Measurements from ENCODE around the gene RIC3.

The RIC3 gene

DNA sequence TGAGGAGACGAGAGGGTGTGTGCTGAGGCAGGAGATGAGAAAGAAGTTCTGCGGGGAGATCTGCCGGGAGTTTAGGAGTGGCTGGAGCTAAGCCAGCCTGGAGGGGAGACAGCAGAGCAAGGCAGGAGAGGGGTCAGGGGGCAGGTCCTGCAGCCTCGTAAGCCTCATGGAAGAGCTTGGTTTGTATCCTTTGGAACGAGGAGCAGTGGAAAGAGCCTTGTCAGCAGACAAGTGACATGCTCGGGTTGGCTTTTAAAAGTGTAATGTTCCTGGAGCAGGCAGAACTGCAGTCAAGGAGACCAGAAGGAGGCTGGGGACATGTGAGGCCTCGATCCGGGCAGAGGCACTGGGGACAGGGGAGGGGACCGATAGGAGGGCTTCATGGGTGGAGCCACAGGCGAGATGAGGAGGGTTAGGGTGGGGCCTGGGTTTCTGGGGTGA, 109.2 kb downstream of the RIC3 start:
- TF ChIP-seq, protein P1, sequence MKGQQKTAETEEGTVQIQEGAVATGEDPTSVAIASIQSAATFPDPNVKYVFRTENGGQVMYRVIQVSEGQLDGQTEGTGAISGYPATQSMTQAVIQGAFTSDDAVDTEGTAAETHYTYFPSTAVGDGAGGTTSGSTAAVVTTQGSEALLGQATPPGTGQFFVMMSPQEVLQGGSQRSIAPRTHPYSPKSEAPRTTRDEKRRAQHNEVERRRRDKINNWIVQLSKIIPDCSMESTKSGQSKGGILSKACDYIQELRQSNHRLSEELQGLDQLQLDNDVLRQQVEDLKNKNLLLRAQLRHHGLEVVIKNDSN (IDR thresholded peaks at IDR 0.05) = no peak

DNA sequence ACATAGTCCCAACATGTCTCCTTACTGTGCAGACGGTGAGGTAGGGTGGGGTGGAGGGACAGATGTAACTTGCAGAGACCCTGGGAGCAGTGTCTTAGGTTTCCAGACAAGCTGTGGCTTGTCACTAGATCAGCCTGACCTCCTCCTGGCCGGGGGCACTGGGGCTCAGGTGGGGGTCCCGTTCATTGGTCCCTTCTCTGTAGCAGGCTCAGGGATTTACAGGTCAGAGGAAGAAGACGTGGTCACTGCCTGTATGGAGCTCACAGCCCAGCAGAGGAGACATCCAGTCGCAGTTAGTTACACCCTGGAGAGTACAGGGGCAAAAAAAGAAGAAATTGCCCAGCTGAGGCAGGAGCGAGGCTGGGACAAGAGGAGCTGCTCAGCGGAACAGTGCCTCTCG, 109.8 kb downstream of the RIC3 start:
- no peak for TF ChIP-seq TEAD4 (IDR thresholded peaks at IDR 0.05)
- TF ChIP-seq EGR1 (IDR thresholded peaks at IDR 0.05) = no peak
- TF ChIP-seq YY1 (IDR thresholded peaks at IDR 0.05; ENCODE audit: low read depth) = no peak
- TF ChIP-seq, protein P2, sequence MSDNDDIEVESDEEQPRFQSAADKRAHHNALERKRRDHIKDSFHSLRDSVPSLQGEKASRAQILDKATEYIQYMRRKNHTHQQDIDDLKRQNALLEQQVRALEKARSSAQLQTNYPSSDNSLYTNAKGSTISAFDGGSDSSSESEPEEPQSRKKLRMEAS (IDR thresholded peaks at IDR 0.05) = no peak
- TF ChIP-seq, protein P1 (IDR thresholded peaks at IDR 0.05) = no peak
- TF ChIP-seq NFIC (IDR thresholded peaks at IDR 0.05) = no peak
- TF ChIP-seq RAD21 (IDR thresholded peaks at IDR 0.05; ENCODE audit: low read depth) = no peak
- TF ChIP-seq, protein P3, sequence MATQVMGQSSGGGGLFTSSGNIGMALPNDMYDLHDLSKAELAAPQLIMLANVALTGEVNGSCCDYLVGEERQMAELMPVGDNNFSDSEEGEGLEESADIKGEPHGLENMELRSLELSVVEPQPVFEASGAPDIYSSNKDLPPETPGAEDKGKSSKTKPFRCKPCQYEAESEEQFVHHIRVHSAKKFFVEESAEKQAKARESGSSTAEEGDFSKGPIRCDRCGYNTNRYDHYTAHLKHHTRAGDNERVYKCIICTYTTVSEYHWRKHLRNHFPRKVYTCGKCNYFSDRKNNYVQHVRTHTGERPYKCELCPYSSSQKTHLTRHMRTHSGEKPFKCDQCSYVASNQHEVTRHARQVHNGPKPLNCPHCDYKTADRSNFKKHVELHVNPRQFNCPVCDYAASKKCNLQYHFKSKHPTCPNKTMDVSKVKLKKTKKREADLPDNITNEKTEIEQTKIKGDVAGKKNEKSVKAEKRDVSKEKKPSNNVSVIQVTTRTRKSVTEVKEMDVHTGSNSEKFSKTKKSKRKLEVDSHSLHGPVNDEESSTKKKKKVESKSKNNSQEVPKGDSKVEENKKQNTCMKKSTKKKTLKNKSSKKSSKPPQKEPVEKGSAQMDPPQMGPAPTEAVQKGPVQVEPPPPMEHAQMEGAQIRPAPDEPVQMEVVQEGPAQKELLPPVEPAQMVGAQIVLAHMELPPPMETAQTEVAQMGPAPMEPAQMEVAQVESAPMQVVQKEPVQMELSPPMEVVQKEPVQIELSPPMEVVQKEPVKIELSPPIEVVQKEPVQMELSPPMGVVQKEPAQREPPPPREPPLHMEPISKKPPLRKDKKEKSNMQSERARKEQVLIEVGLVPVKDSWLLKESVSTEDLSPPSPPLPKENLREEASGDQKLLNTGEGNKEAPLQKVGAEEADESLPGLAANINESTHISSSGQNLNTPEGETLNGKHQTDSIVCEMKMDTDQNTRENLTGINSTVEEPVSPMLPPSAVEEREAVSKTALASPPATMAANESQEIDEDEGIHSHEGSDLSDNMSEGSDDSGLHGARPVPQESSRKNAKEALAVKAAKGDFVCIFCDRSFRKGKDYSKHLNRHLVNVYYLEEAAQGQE (IDR thresholded peaks at IDR 0.05; ENCODE audit: low read depth) = no peak
- no peak for TF ChIP-seq TAF1 (IDR thresholded peaks at IDR 0.05; ENCODE audit: low read depth)
- TF ChIP-seq CEBPB (IDR thresholded peaks at IDR 0.05) = no peak
- no peak for TF ChIP-seq ZBTB7A (IDR thresholded peaks at IDR 0.05; ENCODE audit: low read depth)
- TF ChIP-seq TCF12 (IDR thresholded peaks at IDR 0.05; ENCODE audit: low read depth) = no peak
- TF ChIP-seq FOXM1 (IDR thresholded peaks at IDR 0.05; ENCODE audit: borderline replicate concordance, low read depth) = no peak
- TF ChIP-seq CREB1 (IDR thresholded peaks at IDR 0.05; ENCODE audit: low read depth) = no peak
- no peak for TF ChIP-seq EP300 (IDR thresholded peaks at IDR 0.05; ENCODE audit: borderline replicate concordance)

DNA sequence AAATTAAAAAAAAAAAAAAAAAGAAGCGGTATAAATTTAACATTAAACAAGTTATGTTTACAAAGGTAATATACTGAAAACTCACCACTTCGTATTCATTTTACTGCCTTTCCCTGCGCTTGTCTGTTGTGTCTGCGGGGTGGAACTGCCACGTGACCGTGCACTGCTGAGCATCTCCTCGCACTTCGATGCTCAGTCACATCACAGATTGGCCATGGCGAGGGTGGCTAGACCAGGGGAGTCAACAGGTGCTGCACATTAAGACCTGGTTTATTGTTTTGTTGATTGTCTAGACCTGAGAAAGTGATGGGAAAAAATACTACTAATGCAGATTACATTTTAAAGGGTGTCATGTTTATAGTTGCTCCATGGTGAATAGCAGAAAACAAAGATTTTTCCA, 110.6 kb downstream of the RIC3 start:
- no peak for TF ChIP-seq TCF12 (IDR thresholded peaks at IDR 0.05; ENCODE audit: low read depth)
- no peak for TF ChIP-seq TAF1 (IDR thresholded peaks at IDR 0.05; ENCODE audit: low read depth)
- TF ChIP-seq, protein P2 (IDR thresholded peaks at IDR 0.05) = no peak
- no peak for TF ChIP-seq FOXM1 (IDR thresholded peaks at IDR 0.05; ENCODE audit: borderline replicate concordance, low read depth)
- TF ChIP-seq, protein P3 (IDR thresholded peaks at IDR 0.05; ENCODE audit: low read depth) = no peak
- no peak for TF ChIP-seq EP300 (IDR thresholded peaks at IDR 0.05; ENCODE audit: borderline replicate concordance)
- no peak for TF ChIP-seq CREB1 (IDR thresholded peaks at IDR 0.05; ENCODE audit: low read depth)
- TF ChIP-seq CEBPB (IDR thresholded peaks at IDR 0.05) = no peak
- TF ChIP-seq ZBTB7A (IDR thresholded peaks at IDR 0.05; ENCODE audit: low read depth) = no peak
- no peak for TF ChIP-seq YY1 (IDR thresholded peaks at IDR 0.05; ENCODE audit: low read depth)
- TF ChIP-seq TEAD4 (IDR thresholded peaks at IDR 0.05) = no peak
- no peak for TF ChIP-seq RAD21 (IDR thresholded peaks at IDR 0.05; ENCODE audit: low read depth)
- no peak for TF ChIP-seq NFIC (IDR thresholded peaks at IDR 0.05)
- TF ChIP-seq EGR1 (IDR thresholded peaks at IDR 0.05) = no peak
- TF ChIP-seq, protein P1 (IDR thresholded peaks at IDR 0.05) = no peak

DNA sequence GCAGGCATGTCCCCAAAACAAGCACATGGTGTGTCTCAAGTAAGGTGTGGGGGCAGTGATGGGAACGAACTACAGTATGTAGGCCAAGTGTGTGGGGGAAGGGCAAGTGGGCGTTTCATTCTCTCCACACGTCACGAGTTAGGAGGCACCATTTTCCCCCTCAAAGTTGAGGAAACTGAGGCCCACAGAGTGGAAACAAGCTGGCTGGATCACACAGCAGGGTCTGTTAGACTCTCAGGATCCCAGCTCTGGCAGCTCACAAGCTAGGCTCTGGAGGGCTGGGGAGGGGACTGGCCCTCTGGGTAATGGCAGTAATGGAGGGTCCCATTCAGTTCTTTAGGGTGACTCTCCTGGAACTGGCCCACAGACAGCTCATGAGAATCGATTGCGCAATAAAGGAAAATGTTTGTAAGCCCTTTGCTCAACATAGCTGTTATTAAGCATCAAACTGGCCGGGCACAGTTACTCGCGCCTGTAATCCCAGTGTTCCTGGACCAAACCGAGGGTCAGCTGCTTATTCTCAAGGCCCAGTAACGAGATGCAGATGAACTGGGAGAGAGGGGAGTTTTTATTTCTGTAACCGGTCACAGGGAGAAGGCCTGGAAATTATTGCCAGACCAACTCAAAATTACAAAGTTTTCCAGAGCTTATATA, 111.9 kb downstream of the RIC3 start:
- TF ChIP-seq CEBPB (IDR thresholded peaks at IDR 0.05) (peak; percentile 97), RAD21 (IDR thresholded peaks at IDR 0.05; ENCODE audit: low read depth) (no peak)

All from Ishikawa (cell line).